GM23248 (cell line): ENCODE measurements around the gene PCDHB8. TPM values are rescaled to one million over a fixed set of nuclear protein-coding genes. Genes with fewer than 3 reads are reported as not detected.
"Not testable (repeated sequence)": the region's sequence is repeated elsewhere in the genome, so short reads cannot be mapped to it uniquely, and the experiment has no call there.

Experiments used
- DNase-seq: peaks from one replicate; pipeline ENCODE4 v3.0.0-alpha.2; 2015
- H2AFZ ChIP-seq: fragments of 200-600 bp; sonication (generic); 2 replicates; pipeline ENCODE4 v1.6.1; 2016; ENCODE audit warnings: antibody characterized with exemption
- H3F3A ChIP-seq: fragments of 200-600 bp; sonication (generic); 2 replicates; pipeline ENCODE4 v1.6.1; 2016; ENCODE audit warnings: mild to moderate bottlenecking, antibody characterized with exemption, mixed run types; ENCODE audit not compliant: insufficient read depth
- H3K27ac ChIP-seq: fragments of 200-600 bp; sonication (generic); 2 replicates; pipeline ENCODE4 v1.5.1; 2016; ENCODE audit warnings: mild to moderate bottlenecking
- H3K27me3 ChIP-seq: fragments of 200-600 bp; sonication (generic); replicated peaks from 2 replicates; pipeline ENCODE4 v1.6.1; 2016; ENCODE audit warnings: mild to moderate bottlenecking; ENCODE audit not compliant: insufficient read depth
- H3K36me3 ChIP-seq: fragments of 200-600 bp; sonication (generic); 2 replicates; pipeline ENCODE4 v1.6.1; 2016; ENCODE audit warnings: low read depth, mild to moderate bottlenecking
- H3K4me1 ChIP-seq: fragments of 200-600 bp; sonication (generic); 2 replicates; pipeline ENCODE4 v1.6.1; 2016; ENCODE audit warnings: mild to moderate bottlenecking; ENCODE audit not compliant: insufficient read depth
- H3K4me2 ChIP-seq: fragments of 200-600 bp; sonication (generic); one replicate; pipeline ENCODE4 v1.6.1; 2016; ENCODE audit warnings: mild to moderate bottlenecking; ENCODE audit not compliant: unreplicated experiment
- H3K4me3 ChIP-seq: fragments of 200-600 bp; sonication (generic); 2 replicates; pipeline ENCODE4 v1.5.1; 2016; ENCODE audit warnings: mild to moderate bottlenecking
- H3K79me2 ChIP-seq: fragments of 200-600 bp; sonication (generic); 2 replicates; pipeline ENCODE4 v1.6.1; 2016; ENCODE audit warnings: mild to moderate bottlenecking; ENCODE audit not compliant: insufficient read depth
- H3K9ac ChIP-seq: fragments of 200-600 bp; sonication (generic); 2 replicates; pipeline ENCODE4 v1.6.1; 2016; ENCODE audit warnings: mild to moderate bottlenecking
- H3K9me2 ChIP-seq: fragments of 200-600 bp; sonication (generic); 2 replicates; pipeline ENCODE4 v1.6.1; 2016; ENCODE audit warnings: mixed run types, mild to moderate bottlenecking, moderate library complexity; ENCODE audit not compliant: insufficient read depth
- H3K9me3 ChIP-seq: fragments of 200-600 bp; sonication (generic); one replicate; pipeline ENCODE4 v1.6.1; 2017; ENCODE audit warnings: low read depth
- H4K20me1 ChIP-seq: fragments of 200-600 bp; sonication (generic); 2 replicates; pipeline ENCODE4 v1.6.0; 2016; ENCODE audit not compliant: insufficient read depth
- EZH2 ChIP-seq: fragments of 200-600 bp; sonication (generic); IDR thresholded peaks from 2 replicates; pipeline ENCODE4 v1.6.1; 2018; ENCODE audit warnings: antibody characterized with exemption, mild to moderate bottlenecking; ENCODE audit not compliant: insufficient read depth, poor library complexity, severe bottlenecking
- EZH2phosphoT487 ChIP-seq: fragments of 200-600 bp; sonication (generic); IDR thresholded peaks from 2 replicates; pipeline ENCODE4 v1.6.1; 2018; ENCODE audit warnings: antibody characterized with exemption, moderate library complexity, mild to moderate bottlenecking, low read depth; ENCODE audit not compliant: insufficient read depth
- WGBS, 2 experiments: methylation state at CpG; one replicate each; pipeline ENCODE4 v1.1.6; 2015 to 2017; ENCODE audit warnings: low lambda C conversion rate in 2 of 2, low coverage in 1 of 2; ENCODE audit errors: missing lambda C conversion rate in 2 of 2; 5-methylcytosine and 5-hydroxymethylcytosine counted together
- in situ Hi-C: fragments of 300-500 bp; cut with MboI; formaldehyde crosslinking; loops from 2 replicates; pipeline ENCODE4 v1.15.0; 2020
- polyA plus RNA-seq: library from polyadenylated mRNA; unstranded; fragments of >200 nt; fragmentation: Nextera tagmentation; extraction: Ambion mirVana; gene quantifications from 2 replicates; pipeline ENCODE4 v1.2.1, GENCODE V29; 2016
- total RNA-seq: library from RNA; depleted of rRNA; stranded (reverse); fragments of >200 nt; shearing (Covaris generic); gene quantifications from 2 replicates; pipeline ENCODE4 v1.2.3, GENCODE V29; 2014

PCDHB8 gene
- total and polyA plus RNA-seq, 2 experiments from 2014 or later, result 0.83 to 2.9 TPM

- H3K4me3 ChIP-seq, result peak within 1 kb of the TSS; percentile 56
- no peaks in the 10 kb centered on the region for H3K9me2 ChIP-seq
- no peak within 1 kb of the TSS for H3K27ac ChIP-seq
- H3K9me3 ChIP-seq, result no peaks in the 10 kb centered on the region
- 17 to 19% methylated on average over 11 of the region's 11 CpGs for WGBS, 2 experiments
- DNase-seq, result peak; percentile 55
- no peaks in the 10 kb centered on the region for H4K20me1 ChIP-seq
- H3K27me3 ChIP-seq, result no peaks in the 10 kb centered on the region
- H3K4me1 ChIP-seq, result no peaks in the 10 kb centered on the region
- H3F3A ChIP-seq, result no peaks in the 10 kb centered on the region
- H3K36me3 ChIP-seq, result no peaks in the 10 kb centered on the region
- H3K4me2 ChIP-seq, result no peak within 1 kb of the TSS
- TF ChIP-seq EZH2phosphoT487 (no peak), EZH2 (no peak)
- no peaks in the 10 kb centered on the region for H3K79me2 ChIP-seq
- peak within 1 kb of the TSS; percentile 50; the same call in 1 of the 2 replicates for H2AFZ ChIP-seq
- in situ Hi-C loops, result no loop called here
- H3K9ac ChIP-seq, result no peak within 1 kb of the TSS
Measured at GRCh38 chr5:141208478-141208877, 30.9 kb downstream of the PCDHB8 start, which contains the start of gene PCDHB12. Gene PCDHB12 (plus strand): TSS chr5:141208719. CDS start chr5:141208908, 189 bp downstream.

GRCh38 chr5:141210281-141210680 lies 32.7 kb downstream of the PCDHB8 start:
- H3K9ac ChIP-seq, H3K4me1 ChIP-seq, H3K79me2 ChIP-seq, H3K9me2 ChIP-seq, H4K20me1 ChIP-seq, H3K4me2 ChIP-seq, H3K36me3 ChIP-seq, DNase-seq, H2AFZ ChIP-seq, in situ Hi-C loops, H3K4me3 ChIP-seq, H3K27me3 ChIP-seq, H3K27ac ChIP-seq, H3F3A ChIP-seq, H3K9me3 ChIP-seq: not testable (repeated sequence)
- WGBS, 2 experiments, result 37 to 45% methylated on average over 19 to 33 of the region's 39 CpGs

GRCh38 chr5:141210849-141211248 lies 33.3 kb downstream of the PCDHB8 start:
- H3K79me2 ChIP-seq, H3K4me2 ChIP-seq, in situ Hi-C loops, DNase-seq, H3K9me2 ChIP-seq, H2AFZ ChIP-seq, H3K9me3 ChIP-seq, H3K27me3 ChIP-seq, H4K20me1 ChIP-seq, H3K4me1 ChIP-seq, H3K4me3 ChIP-seq, H3K9ac ChIP-seq, H3K36me3 ChIP-seq, H3K27ac ChIP-seq, H3F3A ChIP-seq: not testable (repeated sequence)
- 27 to 38% methylated on average over 15 to 20 of the region's 27 CpGs for WGBS, 2 experiments

- H3K9ac ChIP-seq, result 0 out of 2 replicates have a peak within 1 kb of the TSS, but pooled peaks have one; percentile 38
- WGBS, 2 experiments, result 7 to 10% methylated on average over 13 of the region's 18 CpGs
- H3K36me3 ChIP-seq, H3F3A ChIP-seq, H3K4me1 ChIP-seq, H3K9me3 ChIP-seq, H4K20me1 ChIP-seq, in situ Hi-C loops, H3K27ac ChIP-seq, H3K9me2 ChIP-seq, H3K79me2 ChIP-seq, H3K27me3 ChIP-seq: not testable (repeated sequence)
- DNase-seq, result peak; percentile 80
- peak within 1 kb of the TSS; percentile 64 for H3K4me3 ChIP-seq
- H2AFZ ChIP-seq, result peak within 1 kb of the TSS; percentile 67
- peak within 1 kb of the TSS; percentile 45 for H3K4me2 ChIP-seq
Measured at GRCh38 chr5:141213656-141214339, 36.2 kb downstream of the PCDHB8 start, which contains the start of gene PCDHB13. Gene PCDHB13 (plus strand): TSS chr5:141213919. CDS start chr5:141214124, 205 bp downstream.

GRCh38 chr5:141214583-141214982 lies 37.0 kb downstream of the PCDHB8 start:
- 44 to 46% methylated on average over 9 to 12 of the region's 12 CpGs for WGBS, 2 experiments
- H3K9ac ChIP-seq, H3K27me3 ChIP-seq, H3K36me3 ChIP-seq, H3K4me3 ChIP-seq, H3F3A ChIP-seq, H4K20me1 ChIP-seq, H3K79me2 ChIP-seq, H3K27ac ChIP-seq, DNase-seq, H3K9me3 ChIP-seq, H3K4me2 ChIP-seq, H3K4me1 ChIP-seq, in situ Hi-C loops, H2AFZ ChIP-seq, H3K9me2 ChIP-seq: not testable (repeated sequence)

- H3K79me2 ChIP-seq, H2AFZ ChIP-seq, H3K9ac ChIP-seq, H3K4me2 ChIP-seq, H3K36me3 ChIP-seq, H4K20me1 ChIP-seq, H3K9me3 ChIP-seq, H3K27me3 ChIP-seq, H3F3A ChIP-seq, in situ Hi-C loops, H3K4me1 ChIP-seq, H3K27ac ChIP-seq, DNase-seq, H3K9me2 ChIP-seq, H3K4me3 ChIP-seq: not testable (repeated sequence)
- WGBS, 2 experiments, result 28 to 41% methylated on average over 28 to 39 of the region's 40 CpGs
Measured at GRCh38 chr5:141215504-141215903, 37.9 kb downstream of the PCDHB8 start.

- H2AFZ ChIP-seq, H3K9ac ChIP-seq, H3K4me3 ChIP-seq, H3K4me2 ChIP-seq, H3K4me1 ChIP-seq, H3K27me3 ChIP-seq, H3K9me3 ChIP-seq, H3K36me3 ChIP-seq, H3K9me2 ChIP-seq, H4K20me1 ChIP-seq, H3F3A ChIP-seq, DNase-seq, H3K79me2 ChIP-seq, H3K27ac ChIP-seq, in situ Hi-C loops: not testable (repeated sequence)
- WGBS, 2 experiments, result 44 to 53% methylated on average over 14 to 19 of the region's 26 CpGs
Measured at GRCh38 chr5:141216035-141216434, 38.4 kb downstream of the PCDHB8 start.
